Activated naive CD4-positive, alpha-beta T cell treated with anti-CD3 and anti-CD28 coated beads, Interleukin-2, amount 10 ng/mL, durations not matched to agents 7 days and 5 days (primary cell): ENCODE results near the gene TIMM44.
"Not testable (repeated sequence)": the region's sequence is repeated elsewhere in the genome, so short reads cannot be mapped to it uniquely, and the experiment has no call there.

Source experiments
- CTCF ChIA-PET: fragments of 350-600 bp; sonication (Branson Sonifier 250); formaldehyde crosslinking; loops from one replicate; lab custom pipeline; 2021; ENCODE audit warnings: antibody characterized with exemption; lab: Charles Lee
- DNase-seq: peaks from one replicate; pipeline ENCODE4 v3.0.0-alpha.2; 2020
- H3K27ac Mint-ChIP-seq: one replicate; pipeline ENCODE4 v1.8.0; 2021; ENCODE audit warnings: mild to moderate bottlenecking, moderate library complexity, mixed read lengths
- H3K27me3 Mint-ChIP-seq: one replicate; pipeline ENCODE4 v1.8.0; 2021; ENCODE audit warnings: mild to moderate bottlenecking, mixed read lengths
- H3K36me3 Mint-ChIP-seq: one replicate; pipeline ENCODE4 v1.8.0; 2021; ENCODE audit warnings: mixed read lengths
- H3K4me1 Mint-ChIP-seq: one replicate; pipeline ENCODE4 v1.8.0; 2021; ENCODE audit warnings: mixed read lengths
- H3K4me3 Mint-ChIP-seq: one replicate; pipeline ENCODE4 v1.8.0; 2021; ENCODE audit warnings: mild to moderate bottlenecking, moderate library complexity, mixed read lengths
- H3K9me3 Mint-ChIP-seq: one replicate; pipeline ENCODE4 v1.8.0; 2021; ENCODE audit warnings: mixed read lengths

TIMM44 gene

DNA sequence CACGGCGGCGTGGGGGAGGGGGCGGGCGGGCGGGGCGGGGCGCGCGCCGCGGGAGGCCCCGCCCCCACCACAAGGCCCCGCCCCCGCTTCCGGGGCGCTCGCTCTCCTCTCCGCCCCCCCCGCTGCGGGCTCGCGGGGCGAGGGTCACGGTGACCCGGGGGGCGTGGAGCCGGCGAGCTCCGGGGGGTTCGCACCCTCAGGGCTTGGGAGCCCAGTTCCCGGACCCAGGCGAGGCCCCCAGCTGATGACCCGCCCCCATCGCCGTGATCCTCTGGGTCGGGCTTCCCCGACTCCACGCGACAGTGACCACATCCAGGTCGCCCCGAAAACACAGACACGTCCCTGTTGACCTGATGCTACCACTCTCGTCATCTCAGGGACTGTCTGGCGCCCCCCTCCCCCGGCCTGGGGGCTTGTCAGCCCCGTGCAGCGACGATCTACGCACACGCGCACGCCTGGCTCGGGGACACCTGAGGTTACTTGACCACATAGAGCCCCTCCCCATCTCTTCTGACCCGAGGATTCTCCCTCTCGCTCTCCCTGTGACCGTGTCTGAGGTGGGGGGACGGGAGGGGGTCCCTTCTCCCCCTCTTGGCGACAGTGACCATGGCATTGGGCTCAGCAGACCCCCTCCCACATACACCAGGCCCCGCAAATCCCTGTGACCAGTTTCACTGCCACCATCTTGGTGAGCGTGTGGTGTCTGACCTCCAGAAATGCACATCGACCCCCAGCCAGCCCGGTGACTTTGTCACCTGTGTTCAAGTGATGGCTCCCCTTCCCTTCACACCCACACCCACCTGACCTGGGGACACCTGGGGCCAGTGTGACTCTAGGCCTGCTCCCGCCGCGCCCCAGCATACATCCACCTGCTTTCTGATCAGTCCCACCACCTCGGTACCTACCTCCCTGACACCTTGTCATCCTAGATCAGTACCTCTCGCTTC is 39.1 kb downstream of the TIMM44 start:
- H3K36me3 Mint-ChIP-seq = peaks cover 9% of the 10 kb centered on the region
- DNase-seq = peak; percentile 77
- peaks cover 15% of the 10 kb centered on the region for H3K27me3 Mint-ChIP-seq
- CTCF ChIA-PET = interaction anchor here (0.9 to 2.0 kb wide), 5 partner anchors 16 to 42 kb away, joined by 3 to 9 read pairs (median 7); partner anchors contain the start of genes SNAPC2 and TIMM44
- peak overlapping the region; percentile 85 for H3K4me3 Mint-ChIP-seq
- H3K4me1 Mint-ChIP-seq = peaks cover 38% of the 10 kb centered on the region
- H3K27ac Mint-ChIP-seq = peak overlapping the region; percentile 92
- H3K9me3 Mint-ChIP-seq = no peaks in the 10 kb centered on the region

DNA sequence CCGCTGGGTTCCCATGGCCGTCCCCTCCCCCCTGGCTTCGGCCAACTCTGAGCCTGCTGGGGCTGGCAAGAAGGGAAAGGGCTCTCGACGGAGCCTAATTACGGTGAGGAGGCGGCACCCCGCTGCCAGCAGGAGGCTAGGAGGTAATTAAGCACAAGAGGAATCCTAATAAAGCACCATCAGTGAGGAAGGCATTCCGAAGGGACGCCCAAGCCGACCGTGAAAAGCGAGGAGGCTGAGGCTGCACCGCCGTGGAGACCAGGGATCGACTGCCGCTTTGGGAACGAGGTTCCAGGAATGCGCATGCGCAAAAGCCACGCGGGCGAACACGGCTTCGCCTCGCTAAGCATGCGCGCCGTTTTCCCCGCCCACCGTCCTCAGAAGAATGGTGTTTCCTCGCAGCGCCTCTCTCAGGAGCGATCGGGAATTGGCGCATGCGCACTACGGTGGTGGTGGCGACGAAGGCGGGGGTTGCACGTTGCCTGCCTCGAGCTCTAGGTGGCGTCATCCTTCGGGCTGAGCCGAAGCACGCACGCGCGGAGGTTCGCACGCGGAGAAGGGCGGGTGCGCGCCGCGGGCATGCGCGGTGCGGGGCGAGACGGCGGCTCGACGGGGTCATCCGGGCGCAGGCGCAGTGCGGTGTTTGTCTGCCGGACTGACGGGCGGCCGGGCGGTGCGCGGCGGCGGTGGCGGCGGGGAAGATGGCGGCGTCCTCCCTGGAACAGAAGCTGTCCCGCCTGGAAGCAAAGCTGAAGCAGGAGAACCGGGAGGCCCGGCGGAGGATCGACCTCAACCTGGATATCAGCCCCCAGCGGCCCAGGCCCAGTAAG is 40.0 kb downstream of the TIMM44 start, which contains the start of gene MAP2K7:
MAP2K7 (plus strand) TSS at position 634 of the 830 bp plus-strand sequence; CDS start at position 702, 68 bp downstream.
- CTCF ChIA-PET = interaction anchor here (0.8 to 2.0 kb wide), 6 partner anchors 17 to 85 kb away, joined by 3 to 9 read pairs (median 5); partner anchors contain the start of genes SNAPC2 and TIMM44
- Mint-ChIP-seq H3K9me3 (no peaks in the 10 kb centered on the region), H3K4me3 (peak within 1 kb of the TSS; percentile 85), H3K27me3 (peaks cover 15% of the 10 kb centered on the region), H3K36me3 (peaks cover 9% of the 10 kb centered on the region), H3K27ac (peak within 1 kb of the TSS; percentile 92), H3K4me1 (peaks cover 38% of the 10 kb centered on the region)
- peak; percentile 100 for DNase-seq

DNA sequence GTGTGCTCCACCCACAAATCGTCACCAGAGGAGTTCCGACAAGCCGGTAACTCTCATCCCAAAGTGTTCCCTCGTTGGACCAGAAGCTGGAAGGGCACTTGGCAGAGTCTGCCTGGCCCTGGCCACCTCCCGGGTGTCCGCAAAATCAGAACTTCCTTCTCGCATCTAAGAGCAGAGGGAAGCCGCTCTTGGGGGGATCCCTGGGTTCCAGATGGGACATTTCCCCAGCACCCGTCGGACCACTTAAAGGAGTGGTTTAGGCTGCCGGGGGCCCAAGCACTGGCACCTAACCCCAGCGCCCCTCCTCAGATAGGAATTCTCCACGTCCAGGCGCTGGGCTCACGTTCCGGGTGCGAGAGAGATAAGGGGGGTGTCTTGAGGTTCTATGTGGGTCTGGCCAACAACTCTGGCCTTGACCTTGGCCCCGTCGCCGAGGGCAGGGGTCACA is 40.6 kb downstream of the TIMM44 start:
- Mint-ChIP-seq H3K4me1 (peaks cover 38% of the 10 kb centered on the region), H3K27me3 (peaks cover 18% of the 10 kb centered on the region)
- CTCF ChIA-PET = interaction anchor here (0.8 to 2.0 kb wide), 5 partner anchors 17 to 85 kb away, joined by 3 to 9 read pairs (median 7); partner anchors contain the start of genes SNAPC2 and TIMM44

DNA sequence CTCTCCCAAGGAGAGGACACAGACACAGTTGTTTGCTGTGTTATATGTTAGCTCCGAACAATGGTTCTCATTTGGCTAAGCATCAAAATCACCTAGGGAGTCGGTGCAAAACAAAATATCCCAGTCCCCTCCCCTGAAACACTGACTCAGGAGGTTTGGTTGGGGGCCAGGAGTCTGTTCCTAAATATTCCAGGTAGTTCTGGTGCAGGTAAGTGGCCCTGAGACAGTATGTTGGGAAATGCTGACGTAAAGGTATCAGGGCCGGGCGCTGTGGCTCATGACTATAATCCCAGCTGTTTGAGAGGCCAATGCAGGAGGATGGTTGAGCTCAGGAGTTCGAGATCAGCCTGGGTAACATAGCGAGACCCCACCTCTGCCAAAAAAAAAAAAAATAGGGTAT is 42.1 kb downstream of the TIMM44 start:
- CTCF ChIA-PET = interaction anchor here (1.7 to 2.2 kb wide), 2 partner anchors 32 to 43 kb away, joined by 7 to 10 read pairs; partner anchors contain the start of gene TIMM44
- H3K36me3 Mint-ChIP-seq = peaks cover 9% of the 10 kb centered on the region
- no peaks in the 10 kb centered on the region for H3K9me3 Mint-ChIP-seq
- peaks cover 33% of the 10 kb centered on the region for H3K4me1 Mint-ChIP-seq
- DNase-seq = no peak
- H3K27ac Mint-ChIP-seq = no peak overlapping the region
- peaks cover 18% of the 10 kb centered on the region for H3K27me3 Mint-ChIP-seq
- no peak overlapping the region for H3K4me3 Mint-ChIP-seq

More for the DNA sequence above, 40.6 kb downstream of the TIMM44 start:
- DNase-seq = no peak
- peaks cover 9% of the 10 kb centered on the region for H3K36me3 Mint-ChIP-seq
- H3K9me3 Mint-ChIP-seq = no peaks in the 10 kb centered on the region
- H3K27ac Mint-ChIP-seq = no peak overlapping the region
- H3K4me3 Mint-ChIP-seq = peak overlapping the region; percentile 84

DNA sequence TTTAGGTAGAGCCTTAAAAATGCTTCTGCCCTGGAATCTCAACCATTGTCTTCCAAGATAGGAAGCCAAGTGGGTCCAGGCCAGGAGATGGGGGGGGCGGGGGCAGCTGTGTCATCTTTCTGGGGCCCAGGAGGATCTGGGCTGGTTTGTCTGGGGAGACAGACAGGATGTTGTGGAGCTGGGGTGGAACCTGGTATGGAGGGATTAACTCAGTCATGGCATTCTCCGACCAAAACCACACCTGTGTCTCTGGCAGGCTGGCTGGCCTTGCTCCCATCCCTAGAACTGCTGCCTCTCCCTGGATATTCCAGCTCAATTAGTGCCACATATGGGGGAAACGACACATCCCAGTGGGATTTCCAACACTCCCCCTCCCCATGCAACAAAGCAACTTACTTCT is 42.5 kb downstream of the TIMM44 start:
- H3K9me3 Mint-ChIP-seq = no peaks in the 10 kb centered on the region
- no peak for DNase-seq
- no peak overlapping the region for H3K27ac Mint-ChIP-seq
- CTCF ChIA-PET = interaction anchor here (1.4 to 2.2 kb wide), 3 partner anchors 32 to 101 kb away, joined by 3 to 10 read pairs (median 7); partner anchors contain the start of gene TIMM44
- H3K4me3 Mint-ChIP-seq = no peak overlapping the region
- peaks cover 31% of the 10 kb centered on the region for H3K4me1 Mint-ChIP-seq
- H3K27me3 Mint-ChIP-seq = peaks cover 18% of the 10 kb centered on the region
- peaks cover 9% of the 10 kb centered on the region for H3K36me3 Mint-ChIP-seq

DNA sequence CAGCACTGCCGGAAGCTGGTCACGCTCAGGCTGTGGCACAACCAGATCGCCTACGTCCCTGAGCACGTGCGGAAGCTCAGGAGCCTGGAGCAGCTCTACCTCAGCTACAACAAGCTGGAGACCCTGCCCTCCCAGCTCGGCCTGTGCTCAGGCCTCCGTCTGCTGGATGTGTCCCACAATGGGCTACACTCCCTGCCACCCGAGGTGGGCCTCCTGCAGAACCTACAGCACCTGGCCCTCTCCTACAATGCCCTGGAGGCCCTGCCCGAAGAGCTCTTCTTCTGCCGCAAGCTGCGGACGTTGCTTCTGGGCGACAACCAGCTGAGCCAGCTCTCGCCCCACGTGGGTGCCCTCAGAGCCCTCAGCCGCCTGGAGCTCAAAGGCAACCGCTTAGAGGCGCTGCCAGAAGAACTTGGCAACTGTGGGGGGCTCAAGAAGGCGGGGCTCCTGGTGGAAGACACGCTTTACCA is 43.0 kb downstream of the TIMM44 start:
- CTCF ChIA-PET = interaction anchor here (1.0 to 2.2 kb wide), 4 partner anchors 28 to 100 kb away, joined by 3 to 10 read pairs (median 6); partner anchors contain the start of gene TIMM44
- Mint-ChIP-seq H3K4me3 (no peak overlapping the region), H3K27me3 (peaks cover 18% of the 10 kb centered on the region), H3K9me3 (no peaks in the 10 kb centered on the region), H3K27ac (no peak overlapping the region), H3K4me1 (peaks cover 26% of the 10 kb centered on the region), H3K36me3 (peaks cover 5% of the 10 kb centered on the region)
- DNase-seq = no peak

DNA sequence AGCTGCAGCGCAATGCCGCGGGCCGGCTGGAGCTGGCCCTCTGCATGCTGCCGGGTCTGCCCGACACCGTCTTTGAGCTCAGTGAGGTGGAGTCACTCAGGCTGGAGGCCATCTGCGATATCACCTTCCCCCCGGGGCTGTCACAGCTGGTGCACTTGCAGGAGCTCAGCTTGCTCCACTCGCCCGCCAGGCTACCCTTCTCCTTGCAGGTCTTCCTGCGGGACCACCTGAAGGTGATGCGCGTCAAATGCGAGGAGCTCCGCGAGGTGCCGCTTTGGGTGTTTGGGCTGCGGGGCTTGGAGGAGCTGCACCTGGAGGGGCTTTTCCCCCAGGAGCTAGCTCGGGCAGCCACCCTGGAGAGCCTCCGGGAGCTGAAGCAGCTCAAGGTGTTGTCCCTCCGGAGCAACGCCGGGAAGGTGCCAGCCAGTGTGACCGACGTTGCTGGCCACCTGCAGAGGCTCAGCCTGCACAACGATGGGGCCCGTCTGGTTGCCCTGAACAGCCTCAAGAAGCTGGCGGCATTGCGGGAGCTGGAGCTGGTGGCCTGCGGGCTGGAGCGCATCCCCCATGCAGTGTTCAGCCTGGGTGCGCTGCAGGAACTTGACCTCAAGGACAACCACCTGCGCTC is 43.6 kb downstream of the TIMM44 start:
- no peak overlapping the region for H3K27ac Mint-ChIP-seq
- DNase-seq = no peak
- H3K4me3 Mint-ChIP-seq = no peak overlapping the region
- no peaks in the 10 kb centered on the region for H3K9me3 Mint-ChIP-seq
- peaks cover 3% of the 10 kb centered on the region for H3K36me3 Mint-ChIP-seq
- CTCF ChIA-PET = interaction anchor here (0.7 to 2.2 kb wide), 4 partner anchors 19 to 100 kb away, joined by 3 to 7 read pairs (median 4); partner anchors contain the start of gene TIMM44
- peaks cover 24% of the 10 kb centered on the region for H3K27me3 Mint-ChIP-seq
- H3K4me1 Mint-ChIP-seq = peaks cover 20% of the 10 kb centered on the region

DNA sequence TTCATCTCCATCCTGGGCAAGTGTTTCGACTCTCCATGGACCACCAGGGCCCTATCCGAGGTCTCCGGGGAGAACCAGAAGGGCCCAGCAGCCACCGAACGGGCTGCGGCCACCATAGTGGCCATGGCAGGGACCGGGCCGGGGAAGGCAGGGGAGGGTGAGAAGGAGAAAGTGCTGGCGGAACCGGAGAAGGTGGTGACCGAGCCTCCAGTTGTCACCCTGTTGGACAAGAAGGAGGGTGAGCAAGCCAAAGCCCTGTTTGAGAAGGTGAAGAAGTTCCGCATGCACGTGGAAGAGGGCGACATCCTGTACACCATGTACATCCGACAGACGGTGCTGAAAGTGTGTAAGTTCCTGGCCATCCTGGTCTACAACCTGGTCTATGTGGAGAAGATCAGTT is 44.5 kb downstream of the TIMM44 start:
- H3K36me3 Mint-ChIP-seq = no peaks in the 10 kb centered on the region
- peaks cover 33% of the 10 kb centered on the region for H3K27me3 Mint-ChIP-seq
- CTCF ChIA-PET = no interaction called here
- no peak overlapping the region for H3K27ac Mint-ChIP-seq
- no peak overlapping the region for H3K4me3 Mint-ChIP-seq
- peaks cover 16% of the 10 kb centered on the region for H3K4me1 Mint-ChIP-seq
- DNase-seq = no peak
- no peaks in the 10 kb centered on the region for H3K9me3 Mint-ChIP-seq

DNA sequence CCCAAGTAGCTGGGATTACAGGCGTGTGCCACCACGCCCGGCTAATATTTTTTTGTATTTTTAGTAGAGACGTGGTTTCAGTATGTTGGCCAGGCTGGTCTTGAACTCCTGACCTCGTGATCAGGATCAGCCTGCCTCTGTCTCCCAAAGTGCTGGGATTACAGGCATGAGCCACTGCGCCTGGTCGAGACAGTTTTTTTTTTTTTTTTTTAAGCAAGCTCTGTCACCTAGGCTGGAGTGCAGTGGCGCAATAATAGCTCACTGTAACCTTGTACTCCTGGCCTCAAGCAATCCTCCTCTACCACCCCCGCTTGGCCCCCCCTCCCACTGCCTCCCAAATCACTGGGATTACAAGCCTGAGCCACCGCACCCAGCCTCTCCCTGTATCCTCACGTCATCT is 46.2 kb downstream of the TIMM44 start:
- H3K4me1 Mint-ChIP-seq = peaks cover 5% of the 10 kb centered on the region
- H3K27me3 Mint-ChIP-seq = peaks cover 39% of the 10 kb centered on the region
- H3K4me3 Mint-ChIP-seq = no peak overlapping the region
- no peaks in the 10 kb centered on the region for H3K36me3 Mint-ChIP-seq
- H3K9me3 Mint-ChIP-seq = no peaks in the 10 kb centered on the region
- H3K27ac Mint-ChIP-seq = peak overlapping the region; percentile 78
- no peak for DNase-seq
- CTCF ChIA-PET = no interaction called here

DNA sequence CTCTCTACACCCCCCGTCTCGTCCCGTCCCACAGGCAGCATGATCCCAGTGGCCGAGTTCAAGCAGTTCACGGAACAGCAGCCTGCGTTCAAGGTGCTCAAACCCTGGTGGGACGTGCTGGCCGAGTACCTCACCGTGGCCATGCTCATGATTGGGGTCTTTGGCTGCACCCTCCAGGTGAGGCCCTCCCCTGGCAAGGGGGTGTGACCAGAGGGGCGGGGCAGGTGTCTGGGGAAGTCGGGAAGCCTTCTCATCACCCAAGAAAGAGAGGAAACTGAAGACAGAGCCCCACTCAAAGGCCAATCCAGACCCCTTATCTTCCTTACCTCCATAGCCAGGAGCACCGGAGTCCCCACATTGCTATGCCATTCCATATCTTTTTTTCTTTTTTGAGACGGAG is 47.9 kb downstream of the TIMM44 start:
- no peaks in the 10 kb centered on the region for H3K36me3 Mint-ChIP-seq
- H3K9me3 Mint-ChIP-seq = no peaks in the 10 kb centered on the region
- DNase-seq = no peak
- peaks cover 48% of the 10 kb centered on the region for H3K27me3 Mint-ChIP-seq
- no peak overlapping the region for H3K4me3 Mint-ChIP-seq
- H3K4me1 Mint-ChIP-seq = no peaks in the 10 kb centered on the region
- H3K27ac Mint-ChIP-seq = no peak overlapping the region
- CTCF ChIA-PET = no interaction called here

DNA sequence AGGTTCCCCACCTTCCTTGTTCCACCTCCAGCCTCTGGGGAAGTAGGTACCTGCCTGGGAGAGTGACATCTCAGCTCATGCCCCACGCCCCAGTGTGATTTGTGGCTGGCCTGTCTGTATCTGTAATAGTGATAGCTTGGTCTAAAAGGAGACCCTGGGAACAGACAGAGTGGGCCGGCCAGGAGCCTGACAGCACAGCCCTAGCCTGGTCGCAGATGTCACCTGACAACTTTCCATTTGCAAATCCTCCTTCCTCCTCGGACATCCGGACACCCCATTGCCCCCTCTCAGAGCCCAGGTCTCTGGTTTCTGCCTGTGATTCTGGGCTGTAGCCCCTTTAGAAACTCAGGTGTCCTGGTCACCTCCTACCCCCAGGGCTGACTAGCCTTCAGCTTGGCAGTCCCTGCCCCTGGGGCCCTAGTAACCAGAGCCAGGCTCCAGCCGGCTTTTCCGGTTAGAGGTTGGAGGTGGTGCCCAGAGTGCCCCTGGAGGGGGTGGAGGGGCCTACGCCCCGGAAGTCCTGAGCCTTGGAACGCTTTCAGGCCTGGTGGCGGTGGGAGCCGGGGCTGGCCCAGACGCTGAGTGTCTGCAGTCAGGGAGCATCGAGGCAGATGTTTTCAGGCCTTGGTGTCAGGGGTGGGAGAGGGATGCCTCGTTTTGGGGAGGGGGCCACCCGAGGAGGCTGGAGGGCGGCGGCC is 48.7 kb downstream of the TIMM44 start:
- H3K4me1 Mint-ChIP-seq = no peaks in the 10 kb centered on the region
- H3K9me3 Mint-ChIP-seq = no peaks in the 10 kb centered on the region
- DNase-seq = no peak
- CTCF ChIA-PET = no interaction called here
- H3K27ac Mint-ChIP-seq = no peak overlapping the region
- H3K36me3 Mint-ChIP-seq = no peaks in the 10 kb centered on the region
- H3K4me3 Mint-ChIP-seq = no peak overlapping the region
- peaks cover 53% of the 10 kb centered on the region for H3K27me3 Mint-ChIP-seq

DNA sequence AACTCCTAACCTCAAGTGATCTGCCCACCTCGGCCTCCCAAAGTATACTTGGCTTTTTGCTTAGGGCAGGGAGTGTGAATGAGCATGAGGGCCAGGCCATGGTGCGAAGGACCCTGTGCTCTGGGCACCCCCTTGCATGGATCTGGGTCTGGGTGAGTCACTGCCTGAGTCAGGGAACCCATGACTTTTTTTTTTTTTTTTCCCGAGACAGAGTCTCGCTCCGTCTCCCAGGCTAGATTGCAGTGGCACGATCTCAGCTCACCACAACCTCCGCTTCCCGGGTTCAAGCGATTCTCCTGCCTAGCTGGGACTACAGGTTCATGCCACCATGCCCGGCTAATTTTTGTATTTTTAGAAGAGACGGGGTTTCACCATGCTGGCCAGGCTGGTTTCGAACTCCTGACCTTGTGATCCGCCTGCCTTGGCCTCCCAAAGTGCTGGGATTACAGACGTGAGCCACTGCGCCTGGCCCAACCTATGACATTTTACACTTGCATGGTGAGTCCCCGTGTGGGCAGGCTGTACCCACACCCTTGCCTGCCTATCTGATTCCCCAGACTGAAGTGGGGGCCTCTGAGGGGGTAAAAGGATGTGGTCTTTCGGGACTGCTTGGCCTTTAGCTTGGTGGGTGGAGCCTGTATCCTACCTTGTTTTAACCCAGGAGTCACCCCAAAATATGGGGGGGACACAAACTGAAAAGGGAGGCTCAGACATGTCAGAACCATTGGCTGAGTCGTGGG is 49.9 kb downstream of the TIMM44 start:
- peaks cover 65% of the 10 kb centered on the region for H3K27me3 Mint-ChIP-seq
- CTCF ChIA-PET, DNase-seq, H3K27ac Mint-ChIP-seq, H3K4me3 Mint-ChIP-seq, H3K9me3 Mint-ChIP-seq, H3K4me1 Mint-ChIP-seq, H3K36me3 Mint-ChIP-seq: not testable (repeated sequence)
